IMR-90 (cell line): Measurements from ENCODE around the gene ALS2. TPM values are rescaled to one million over a fixed set of nuclear protein-coding genes. Genes with fewer than 3 reads are reported as not detected.

Experiments
- ATAC-seq: fragments of 200-7000 bp; cut with Tn5 transposase; 2 replicates; pipeline ENCODE4 v1.9.1; 2020; ENCODE audit warnings: low read depth, mild to moderate bottlenecking, moderate library complexity
- BruUV-seq: library from RNA; stranded (reverse); fragments of 400-500 nt; replicated peaks from 2 replicates; lab custom pipeline; 2021; lab: Mats Ljungman, UMichigan
- CTCF ChIA-PET: fragments of 300-600 bp; formaldehyde crosslinking; extraction: SDS; loops from one replicate; lab custom pipeline; 2021; ENCODE audit warnings: antibody characterized with exemption; lab: Yijun Ruan, JAX
- POLR2A ChIA-PET: fragments of 300-600 bp; sonication (Branson Sonifier 250); formaldehyde crosslinking; loops from one replicate; lab custom pipeline; 2022; ENCODE audit warnings: antibody characterized with exemption; ENCODE audit not compliant: unreplicated experiment; lab: Charles Lee
- DNase-seq: peaks from one replicate; pipeline ENCODE4 v3.0.0; 2013
- H2AFZ ChIP-seq: replicated peaks from 2 replicates; pipeline ENCODE3; 2013; ENCODE audit warnings: low read length, mild to moderate bottlenecking; ENCODE audit not compliant: poor library complexity
- H2AK5ac ChIP-seq: 2 replicates; pipeline ENCODE4 v1.6.1; 2013; ENCODE audit warnings: low read depth, low read length, inconsistent platforms
- H2AK9ac ChIP-seq: replicated peaks from 2 replicates; pipeline ENCODE3; 2013; ENCODE audit warnings: mild to moderate bottlenecking, low read depth, low read length, moderate library complexity; ENCODE audit not compliant: poor library complexity
- H2BK120ac ChIP-seq: 2 replicates; pipeline ENCODE4 v1.6.1; 2013; ENCODE audit warnings: low read depth, low read length, inconsistent platforms
- H2BK15ac ChIP-seq: 3 replicates; pipeline ENCODE4 v1.6.1; 2013; ENCODE audit warnings: low read depth, low read length, inconsistent platforms
- H2BK20ac ChIP-seq: 2 replicates; pipeline ENCODE4 v1.6.1; 2013; ENCODE audit warnings: low read depth, mild to moderate bottlenecking, inconsistent platforms, low read length, moderate library complexity
- H2BK5ac ChIP-seq: 2 replicates; pipeline ENCODE4 v1.6.1; 2013; ENCODE audit warnings: mild to moderate bottlenecking, low read depth, low read length, inconsistent platforms; ENCODE audit not compliant: poor library complexity, severe bottlenecking
- H3K14ac ChIP-seq: replicated peaks from 2 replicates; pipeline ENCODE4 v1.6.1; 2013; ENCODE audit warnings: low read depth, low read length, inconsistent platforms
- H3K18ac ChIP-seq: 2 replicates; pipeline ENCODE4 v1.6.1; 2013; ENCODE audit warnings: low read depth, low read length, control low read depth
- H3K23ac ChIP-seq: 2 replicates; pipeline ENCODE4 v1.6.1; 2013; ENCODE audit warnings: low read depth, low read length, inconsistent platforms
- H3K27ac ChIP-seq: 2 replicates; pipeline ENCODE4 v1.5.1; 2013; ENCODE audit warnings: mild to moderate bottlenecking, control low read depth, low read length; ENCODE audit not compliant: insufficient read depth
- H3K27me3 ChIP-seq: 2 replicates; pipeline ENCODE4 v1.6.1; 2013; ENCODE audit warnings: low read length; ENCODE audit not compliant: control insufficient read depth, insufficient read depth
- H3K36me3 ChIP-seq: 2 replicates; pipeline ENCODE4 v1.6.1; 2013; ENCODE audit warnings: low read length, mixed read lengths; ENCODE audit not compliant: control insufficient read depth, insufficient read depth
- H3K4ac ChIP-seq: 2 replicates; pipeline ENCODE4 v1.6.1; 2013; ENCODE audit warnings: low read depth, low read length, inconsistent platforms
- H3K4me1 ChIP-seq: 2 replicates; pipeline ENCODE4 v1.6.1; 2013; ENCODE audit warnings: low read length, mixed read lengths; ENCODE audit not compliant: control insufficient read depth, insufficient read depth
- H3K4me2 ChIP-seq: 2 replicates; pipeline ENCODE4 v1.6.1; 2013; ENCODE audit warnings: low read depth, mild to moderate bottlenecking, control low read depth, low read length, moderate library complexity
- H3K4me3 ChIP-seq: 2 replicates; pipeline ENCODE4 v1.5.1; 2013; ENCODE audit warnings: low read depth, mild to moderate bottlenecking, control low read depth, low read length, moderate library complexity; ENCODE audit not compliant: insufficient read depth
- H3K56ac ChIP-seq: 2 replicates; pipeline ENCODE4 v1.6.1; 2013; ENCODE audit warnings: low read length, inconsistent platforms; ENCODE audit not compliant: insufficient read depth; ENCODE audit errors: extremely low read depth
- H3K79me1 ChIP-seq, 2 experiments: 2 replicates each; pipeline ENCODE4 v1.6.1; 2013; ENCODE audit warnings: low read length in 2 of 2, inconsistent platforms in 1 of 2, low read depth in 1 of 2
- H3K9ac ChIP-seq: 2 replicates; pipeline ENCODE4 v1.6.1; 2013; ENCODE audit warnings: low read depth, low read length, control low read depth
- H3K9me1 ChIP-seq: 2 replicates; pipeline ENCODE4 v1.6.1; 2013; ENCODE audit warnings: low read length, inconsistent platforms; ENCODE audit not compliant: insufficient read depth
- H3K9me3 ChIP-seq: 2 replicates; pipeline ENCODE4 v1.6.1; 2013; ENCODE audit warnings: low read length; ENCODE audit not compliant: control insufficient read depth, insufficient read depth
- H4K20me1 ChIP-seq: 2 replicates; pipeline ENCODE4 v1.6.1; 2013; ENCODE audit warnings: low read length, inconsistent platforms; ENCODE audit not compliant: insufficient read depth
- H4K5ac ChIP-seq: 2 replicates; pipeline ENCODE4 v1.6.1; 2013; ENCODE audit warnings: mild to moderate bottlenecking, low read depth, low read length, control low read depth
- H4K8ac ChIP-seq, 2 experiments: 2 replicates each; pipeline ENCODE4 v1.6.1; 2013; ENCODE audit warnings: low read depth in 2 of 2, low read length in 2 of 2, control low read depth in 1 of 2, inconsistent platforms in 1 of 2
- H4K91ac ChIP-seq: 2 replicates; pipeline ENCODE4 v1.6.1; 2013; ENCODE audit warnings: low read depth, low read length, inconsistent platforms; ENCODE audit not compliant: insufficient read depth
- MAFK ChIP-seq: IDR thresholded peaks from 2 replicates; pipeline ENCODE4 v1.6.1; 2012; ENCODE audit warnings: low read depth, low read length, improper control_type of control experiment
- MXI1 ChIP-seq: IDR thresholded peaks from 2 replicates; pipeline ENCODE4 v1.6.1; 2012; ENCODE audit warnings: low read depth, mild to moderate bottlenecking, low read length, moderate library complexity, borderline replicate concordance
- NFE2L2 ChIP-seq: fragments of 150-350 bp; IDR thresholded peaks from 2 replicates; pipeline ENCODE4 v1.6.1; 2016; ENCODE audit warnings: low read depth, mild to moderate bottlenecking, low read length
- RAD21 ChIP-seq: IDR thresholded peaks from 2 replicates; pipeline ENCODE4 v1.6.1; 2012; ENCODE audit warnings: low read length, improper control_type of control experiment
- RFX5 ChIP-seq: IDR thresholded peaks from 2 replicates; pipeline ENCODE4 v1.8.0; 2012; ENCODE audit warnings: low read depth, mild to moderate bottlenecking, low read length, moderate library complexity
- SMC3 ChIP-seq: fragments of 150-350 bp; IDR thresholded peaks from 2 replicates; pipeline ENCODE4 v1.6.1; 2016; ENCODE audit warnings: low read depth, mild to moderate bottlenecking, antibody characterized with exemption, low read length, moderate library complexity
- WGBS, 2 experiments: methylation state at CpG; one replicate each; pipeline versions ENCODE4 v1.1.5 to v1.1.7; 2013; ENCODE audit warnings: missing lambda C conversion rate in 2 of 2; ENCODE audit not compliant: insufficient read length in 1 of 2; ENCODE audit errors: extremely low coverage in 2 of 2; 5-methylcytosine and 5-hydroxymethylcytosine counted together
- dilution Hi-C: fragments of 300-500 bp; cut with HindIII; formaldehyde crosslinking; loops from one replicate; pipeline ENCODE4 v1.14.3; 2018; ENCODE audit warnings: low sequenced_read_pairs; ENCODE audit not compliant: unreplicated experiment
- in situ Hi-C: fragments of 300-500 bp; cut with MboI; formaldehyde crosslinking; loops from 3 replicates; pipeline ENCODE4 v1.14.3; 2019; ENCODE audit warnings: low sequenced_read_pairs, inconsistent platforms, mixed read lengths
- intact Hi-C: fragments of 100-400 bp; cut with micrococcal nuclease; formaldehyde crosslinking; loops from 2 replicates; pipeline ENCODE4 v1.10.0; 2022
- polyA plus RNA-seq, 3 experiments: library from polyadenylated mRNA; depleted of rRNA; stranded (reverse); fragments of >200 nt; gene quantifications; 2 replicates each; pipeline ENCODE4 v1.2.3, GENCODE V29; 2012; ENCODE audit warnings: low replicate concordance in 1 of 3
- total RNA-seq: library from RNA; depleted of rRNA; stranded (reverse); fragments of >200 nt; gene quantifications from 2 replicates; pipeline ENCODE4 v1.2.3, GENCODE V29; 2012
- TF ChIP-seq, protein P1 (sequence below): fragments of 150-350 bp; IDR thresholded peaks from 2 replicates; pipeline ENCODE4 v1.6.1; 2016; ENCODE audit warnings: low read depth, mild to moderate bottlenecking, low read length, moderate library complexity, borderline replicate concordance
- TF ChIP-seq, protein P2 (sequence below): conservative IDR thresholded peaks from 2 replicates; pipeline ENCODE4 v1.5.1; 2012; ENCODE audit warnings: mild to moderate bottlenecking, low read depth, low read length, improper control_type of control experiment

ALS2 gene
- total and polyA plus RNA-seq, 2 of the 4 experiments (the other 2 are of a cell fraction): 14.4 to 42.3 TPM

DNA sequence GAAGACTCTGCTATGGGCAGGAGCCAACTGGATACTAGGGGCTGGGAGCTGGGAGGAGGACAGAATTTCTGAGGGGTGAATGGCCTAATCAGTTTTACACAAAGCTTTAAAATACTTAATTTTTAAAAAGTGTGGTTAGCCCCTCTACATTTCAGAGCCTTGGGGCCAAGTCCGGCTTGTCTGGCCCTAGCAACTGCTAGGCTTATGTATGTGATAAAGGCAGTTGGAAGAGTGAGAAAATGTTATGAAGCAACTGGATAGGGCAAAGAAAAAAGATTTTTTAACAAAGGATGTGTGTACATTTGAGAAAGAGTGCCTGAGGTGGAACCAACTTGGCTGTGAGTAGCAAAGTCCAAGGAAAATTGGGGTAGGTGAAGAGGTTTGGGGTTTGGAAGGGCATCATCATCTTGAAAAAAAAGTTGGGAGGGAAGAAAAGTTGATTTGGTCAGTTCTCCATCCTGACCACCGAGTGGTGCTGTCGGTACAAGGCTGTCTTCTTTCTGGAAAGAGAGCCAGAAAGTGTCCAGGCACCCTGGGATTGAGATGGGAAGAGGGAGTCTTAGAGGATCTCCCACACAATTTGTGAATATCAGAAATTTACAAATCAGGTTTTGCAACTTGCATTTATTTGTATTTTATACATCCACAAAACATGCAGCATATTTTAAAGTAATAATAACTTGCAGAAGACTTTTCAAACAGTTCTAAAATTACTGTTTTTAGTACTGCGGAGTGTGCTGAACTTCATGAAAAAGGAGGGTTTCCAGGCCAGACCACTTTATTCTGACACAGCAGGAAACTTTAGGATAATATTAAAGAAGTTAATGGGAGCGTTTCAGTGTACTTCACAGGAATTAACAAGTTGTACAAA, 15.1 kb upstream of the ALS2 start:
- in situ Hi-C loops: loop anchor here (5.0 to 10.0 kb wide), 2 partner anchors 241 to 369 kb away; no protein-coding TSS in a partner anchor
- ATAC-seq: peak; percentile 51
- peak overlapping the region; percentile 72; the same call in 1 of the 2 replicates for H3K18ac ChIP-seq

More for the DNA sequence above, 15.1 kb upstream of the ALS2 start:
- no peaks in the 10 kb centered on the region for H3K36me3 ChIP-seq
- no peak overlapping the region for H3K4me3 ChIP-seq
- H4K91ac ChIP-seq: peak overlapping the region; percentile 78; the same call in 1 of the 2 replicates
- H3K4me1 ChIP-seq: peaks cover 10% of the 10 kb centered on the region
- no peaks in the 10 kb centered on the region for H4K20me1 ChIP-seq
- TF ChIP-seq NFE2L2 (no peak), RAD21 (peak; percentile 92), SMC3 (peak; percentile 86), MXI1 (no peak), MAFK (no peak), RFX5 (no peak)
- TF ChIP-seq, protein P1, sequence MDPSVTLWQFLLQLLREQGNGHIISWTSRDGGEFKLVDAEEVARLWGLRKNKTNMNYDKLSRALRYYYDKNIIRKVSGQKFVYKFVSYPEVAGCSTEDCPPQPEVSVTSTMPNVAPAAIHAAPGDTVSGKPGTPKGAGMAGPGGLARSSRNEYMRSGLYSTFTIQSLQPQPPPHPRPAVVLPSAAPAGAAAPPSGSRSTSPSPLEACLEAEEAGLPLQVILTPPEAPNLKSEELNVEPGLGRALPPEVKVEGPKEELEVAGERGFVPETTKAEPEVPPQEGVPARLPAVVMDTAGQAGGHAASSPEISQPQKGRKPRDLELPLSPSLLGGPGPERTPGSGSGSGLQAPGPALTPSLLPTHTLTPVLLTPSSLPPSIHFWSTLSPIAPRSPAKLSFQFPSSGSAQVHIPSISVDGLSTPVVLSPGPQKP: no peak
- TF ChIP-seq, protein P2, sequence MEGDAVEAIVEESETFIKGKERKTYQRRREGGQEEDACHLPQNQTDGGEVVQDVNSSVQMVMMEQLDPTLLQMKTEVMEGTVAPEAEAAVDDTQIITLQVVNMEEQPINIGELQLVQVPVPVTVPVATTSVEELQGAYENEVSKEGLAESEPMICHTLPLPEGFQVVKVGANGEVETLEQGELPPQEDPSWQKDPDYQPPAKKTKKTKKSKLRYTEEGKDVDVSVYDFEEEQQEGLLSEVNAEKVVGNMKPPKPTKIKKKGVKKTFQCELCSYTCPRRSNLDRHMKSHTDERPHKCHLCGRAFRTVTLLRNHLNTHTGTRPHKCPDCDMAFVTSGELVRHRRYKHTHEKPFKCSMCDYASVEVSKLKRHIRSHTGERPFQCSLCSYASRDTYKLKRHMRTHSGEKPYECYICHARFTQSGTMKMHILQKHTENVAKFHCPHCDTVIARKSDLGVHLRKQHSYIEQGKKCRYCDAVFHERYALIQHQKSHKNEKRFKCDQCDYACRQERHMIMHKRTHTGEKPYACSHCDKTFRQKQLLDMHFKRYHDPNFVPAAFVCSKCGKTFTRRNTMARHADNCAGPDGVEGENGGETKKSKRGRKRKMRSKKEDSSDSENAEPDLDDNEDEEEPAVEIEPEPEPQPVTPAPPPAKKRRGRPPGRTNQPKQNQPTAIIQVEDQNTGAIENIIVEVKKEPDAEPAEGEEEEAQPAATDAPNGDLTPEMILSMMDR: peak; percentile 86
- peak overlapping the region; percentile 72 for H3K14ac ChIP-seq
- POLR2A ChIA-PET: no interaction called here
- H4K5ac ChIP-seq: peak overlapping the region; percentile 66; the same call in 1 of the 2 replicates
- H3K79me1 ChIP-seq: peaks cover 0 to 13% of the 10 kb centered on the region in 2 experiments; a peak in 2 of 4 replicates
- CTCF ChIA-PET: interaction anchor here (1.0 kb wide), 1 partner anchor 374 kb away, joined by 3 read pairs; no protein-coding TSS in a partner anchor
- H2AFZ ChIP-seq: peak overlapping the region; percentile 33
- DNase-seq: peak; percentile 71
- peak overlapping the region; percentile 92; the same call in 1 of the 3 replicates for H2BK15ac ChIP-seq
- peaks cover 10% of the 10 kb centered on the region for H3K9me1 ChIP-seq
- WGBS, 2 experiments: no CpG with 5 or more reads among the region's 5 CpGs
- H3K27ac ChIP-seq: no peak overlapping the region
- dilution Hi-C loops (no loop called here), intact Hi-C loops (loop anchor here (1.0 to 5.0 kb wide), 2 partner anchors 382 to 471 kb away; partner anchors contain the start of gene NOP58)
- peak overlapping the region; percentile 100 for H2BK5ac ChIP-seq
- H3K4ac ChIP-seq: peak overlapping the region; percentile 84
- H4K8ac ChIP-seq: peak overlapping the region in 1 of 2 experiments; percentile 84; a peak in 2 of 4 replicates
- H3K27me3 ChIP-seq: no peaks in the 10 kb centered on the region
- peak overlapping the region; percentile 95 for H2BK20ac ChIP-seq
- H3K9me3 ChIP-seq: no peaks in the 10 kb centered on the region
- peak overlapping the region; percentile 88 for H2BK120ac ChIP-seq
- BruUV-seq: no TSS peak
- 0 out of 2 replicates have a peak overlapping the region, but pooled peaks have one; percentile 3 for H3K9ac ChIP-seq
- no peak overlapping the region for H3K4me2 ChIP-seq
- peak overlapping the region; percentile 83; the same call in 1 of the 2 replicates for H3K23ac ChIP-seq
- peak overlapping the region; percentile 78; the same call in 1 of the 2 replicates for H2AK5ac ChIP-seq
- no peak overlapping the region; the same call in 1 of the 2 replicates for H3K56ac ChIP-seq
- H2AK9ac ChIP-seq: peak overlapping the region; percentile 78
